Neural crest cell (in vitro differentiated cells): ENCODE measurements around the gene DLGAP5. TPM values are rescaled to one million over a fixed set of nuclear protein-coding genes. Genes with fewer than 3 reads are reported as not detected.
A peak's percentile ranks its signal among the peaks of the same experiment; 100 is the strongest.

Source experiments
- DNase-seq: peaks from one replicate; pipeline ENCODE4 v3.0.0; 2021; ENCODE audit warnings: low read depth, mixed read lengths, low spot score
- H3K27ac Mint-ChIP-seq: one replicate; pipeline ENCODE4 v1.8.0; 2021; ENCODE audit warnings: mild to moderate bottlenecking, mixed read lengths; ENCODE audit not compliant: unreplicated experiment
- H3K27me3 Mint-ChIP-seq: 2 replicates; pipeline ENCODE4 v1.8.0; 2021; ENCODE audit warnings: low read depth, mild to moderate bottlenecking, mixed read lengths
- H3K36me3 Mint-ChIP-seq: 2 replicates; pipeline ENCODE4 v1.8.0; 2021; ENCODE audit warnings: low read depth, mild to moderate bottlenecking, mixed read lengths
- H3K4me1 Mint-ChIP-seq: 2 replicates; pipeline ENCODE4 v1.8.0; 2021; ENCODE audit warnings: mixed read lengths
- H3K4me3 Mint-ChIP-seq: one replicate; pipeline ENCODE4 v1.8.0; 2021; ENCODE audit warnings: mild to moderate bottlenecking, mixed read lengths
- H3K9me3 Mint-ChIP-seq: 2 replicates; pipeline ENCODE4 v1.8.0; 2021; ENCODE audit warnings: mixed read lengths
- CTCF ChIP-seq: fragments of 200-600 bp; sonication (generic); conservative IDR thresholded peaks from 2 replicates; pipeline ENCODE4 v1.5.0; 2021; ENCODE audit warnings: antibody characterized with exemption, mild to moderate bottlenecking
- total RNA-seq: library from RNA; stranded (reverse); gene quantifications from 2 replicates; pipeline ENCODE4 v1.2.1, GENCODE V29; 2021

Gene DLGAP5
- total RNA-seq, 1 donor from 2014 or later, result 89.6 TPM

DNA sequence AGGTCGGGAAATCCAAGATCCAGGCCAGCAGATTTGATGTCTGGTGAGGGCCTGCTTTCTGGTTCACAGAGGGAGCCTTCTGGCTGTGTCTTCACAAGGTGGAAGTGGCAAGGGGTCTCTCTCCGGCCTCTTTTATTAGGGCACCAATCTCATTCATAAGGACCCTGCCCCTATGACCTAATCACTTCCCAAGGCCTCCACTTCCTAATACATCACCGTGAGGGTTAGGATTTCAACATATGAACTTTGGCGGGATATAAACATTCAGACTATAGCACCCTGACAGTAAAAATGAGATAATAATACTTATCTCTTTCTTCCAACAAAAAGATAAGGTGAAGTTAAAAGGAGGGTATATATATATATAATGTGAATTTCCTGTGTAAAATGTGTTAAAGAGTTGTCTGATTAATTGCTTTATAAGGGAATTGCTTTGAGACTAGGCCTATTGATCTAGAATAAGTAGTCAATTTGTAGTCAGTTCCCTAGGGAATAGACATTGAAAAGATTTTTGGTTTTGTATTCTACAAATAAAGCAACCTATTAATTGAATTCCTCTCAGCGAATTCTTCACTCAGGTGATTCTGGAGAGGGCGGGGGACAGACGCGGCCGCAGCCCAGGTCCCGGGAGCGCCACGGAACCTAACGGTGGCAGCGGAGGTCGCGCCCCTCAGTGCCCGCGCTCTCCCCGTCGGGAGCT is 62.8 kb downstream of the DLGAP5 start:
- Mint-ChIP-seq H3K36me3 (peaks cover 2% of the 10 kb centered on the region), H3K4me1 (peaks cover 21% of the 10 kb centered on the region), H3K27me3 (peaks cover 66% of the 10 kb centered on the region), H3K9me3 (no peaks in the 10 kb centered on the region), H3K27ac (no peak overlapping the region), H3K4me3 (peak overlapping the region; percentile 73)
- no peak for DNase-seq
- no peak for TF ChIP-seq CTCF

DNA sequence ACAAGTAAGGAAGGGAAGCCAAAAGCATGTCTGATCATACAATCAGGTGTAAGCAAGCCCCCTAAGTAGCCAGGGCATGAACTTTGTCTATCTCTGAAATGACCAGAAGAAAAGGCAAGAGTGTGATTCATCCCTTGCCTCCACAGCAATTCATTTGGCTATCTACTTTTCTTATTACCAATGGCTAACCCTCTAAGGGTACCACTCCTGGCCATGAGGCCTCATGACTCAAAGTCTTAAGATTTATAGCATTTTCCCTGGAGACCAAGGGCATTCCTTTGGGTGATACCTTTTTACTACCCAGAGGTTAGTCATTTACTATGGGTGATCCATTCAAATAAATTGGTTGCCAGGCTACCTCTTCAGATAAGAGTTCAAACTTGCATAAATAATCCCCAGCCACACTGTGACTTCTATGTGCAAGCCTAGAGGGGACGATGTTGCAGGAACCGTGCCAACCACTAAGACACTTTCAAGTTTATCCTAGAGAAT is 63.9 kb downstream of the DLGAP5 start:
- no peak for TF ChIP-seq CTCF
- Mint-ChIP-seq H3K4me3 (peak overlapping the region; percentile 73), H3K27me3 (peaks cover 66% of the 10 kb centered on the region), H3K4me1 (peaks cover 30% of the 10 kb centered on the region), H3K27ac (no peak overlapping the region), H3K36me3 (peaks cover 2% of the 10 kb centered on the region), H3K9me3 (no peaks in the 10 kb centered on the region)
- DNase-seq, result no peak

GRCh38 chr14:55126932-55127459 is 64.4 kb downstream of the DLGAP5 start:
- H3K9me3 Mint-ChIP-seq, result no peaks in the 10 kb centered on the region

GRCh38 chr14:55126034-55126433 is 65.4 kb downstream of the DLGAP5 start:
- H3K4me3 Mint-ChIP-seq, result peak overlapping the region; percentile 21
- H3K4me1 Mint-ChIP-seq, result peaks cover 25% of the 10 kb centered on the region
- no peaks in the 10 kb centered on the region for H3K9me3 Mint-ChIP-seq
- H3K36me3 Mint-ChIP-seq, result no peaks in the 10 kb centered on the region
- no peak overlapping the region for H3K27ac Mint-ChIP-seq
- peaks cover 54% of the 10 kb centered on the region for H3K27me3 Mint-ChIP-seq
- no peak for DNase-seq
- TF ChIP-seq CTCF, result no peak

More at GRCh38 chr14:55126932-55127459, 64.4 kb downstream of the DLGAP5 start:
- no peak for DNase-seq
- Mint-ChIP-seq H3K4me1 (peaks cover 31% of the 10 kb centered on the region), H3K36me3 (peaks cover 2% of the 10 kb centered on the region), H3K27ac (no peak overlapping the region), H3K4me3 (no peak overlapping the region), H3K27me3 (peaks cover 63% of the 10 kb centered on the region)
- no peak for TF ChIP-seq CTCF

- Mint-ChIP-seq H3K4me1 (peaks cover 25% of the 10 kb centered on the region), H3K36me3 (no peaks in the 10 kb centered on the region), H3K27me3 (peaks cover 47% of the 10 kb centered on the region), H3K9me3 (no peaks in the 10 kb centered on the region), H3K27ac (no peak overlapping the region), H3K4me3 (no peak overlapping the region)
- no peak for DNase-seq
- TF ChIP-seq CTCF, result no peak
Measured at GRCh38 chr14:55125403-55125802, 66.0 kb downstream of the DLGAP5 start.
